SK-N-SH (cell line): ENCODE data around the gene NR6A1. TPM values are rescaled to one million over a fixed set of nuclear protein-coding genes. Genes with fewer than 3 reads are reported as not detected.

Experiments
- CTCF ChIA-PET: fragments of 300-600, 350-600 bp; formaldehyde crosslinking; extraction: SDS; loops from one replicate; lab custom pipeline; 2021; lab: Yijun Ruan, JAX
- POLR2A ChIA-PET: fragments of 350-600 bp; sonication (Branson Sonifier 250); formaldehyde crosslinking; extraction: SDS; loops from one replicate; lab custom pipeline; 2020; ENCODE audit warnings: antibody characterized with exemption, inconsistent platforms; lab: Yijun Ruan, JAX
- DNase-seq: peaks from one replicate; pipeline ENCODE4 v3.0.0; 2012
- H2AFZ ChIP-seq: fragments of 200-600 bp; sonication (generic); 2 replicates; pipeline ENCODE4 v1.8.1; 2016; ENCODE audit warnings: antibody characterized with exemption, mild to moderate bottlenecking, low read depth
- H3F3A ChIP-seq: fragments of 200-600 bp; sonication (generic); replicated peaks from 2 replicates; pipeline ENCODE3; 2016; ENCODE audit warnings: antibody characterized with exemption, mild to moderate bottlenecking; ENCODE audit not compliant: insufficient read depth
- H3K27ac ChIP-seq, 2 experiments: fragments of 200-500 bp in 1 of 2; fragments of 200-600 bp in 1 of 2; sonication (Bioruptor generic) in 1 of 2; sonication (generic), shearing (Covaris generic) in 1 of 2; 2 replicates each; pipeline versions ENCODE4 v1.5.1 to v1.6.1; 2014 to 2016; ENCODE audit warnings: low read depth in 2 of 2, inconsistent platforms in 1 of 2, low read length in 1 of 2, mild to moderate bottlenecking in 1 of 2, mixed read lengths in 1 of 2
- H3K27me3 ChIP-seq: fragments of 200-600 bp; sonication (generic), shearing (Covaris generic); 2 replicates; pipeline ENCODE4 v1.6.1; 2016; ENCODE audit warnings: mixed run types; ENCODE audit not compliant: insufficient read depth
- H3K36me3 ChIP-seq, 2 experiments: fragments of 200-500 bp in 1 of 2; fragments of 200-600 bp in 1 of 2; sonication (Bioruptor generic) in 1 of 2; sonication (generic) in 1 of 2; replicated peaks in 1 of 2; 2 replicates each; pipeline versions ENCODE3 to v1.5.1; 2014 to 2016; ENCODE audit warnings: low read length in 1 of 2, mild to moderate bottlenecking in 1 of 2; ENCODE audit not compliant: insufficient read depth in 2 of 2, control insufficient read depth in 1 of 2
- H3K4me1 ChIP-seq, 2 experiments: fragments of 200-500 bp in 1 of 2; fragments of 200-600 bp in 1 of 2; sonication (Bioruptor generic) in 1 of 2; sonication (generic), shearing (Covaris generic) in 1 of 2; 2 replicates each; pipeline versions ENCODE4 v1.5.1 to v1.6.1; 2014 to 2016; ENCODE audit warnings: low read depth in 1 of 2, low read length in 1 of 2, mixed run types in 1 of 2; ENCODE audit not compliant: insufficient read depth in 2 of 2, control insufficient read depth in 1 of 2
- H3K4me2 ChIP-seq: fragments of 200-600 bp; sonication (generic), shearing (Covaris generic); 2 replicates; pipeline ENCODE4 v1.6.1; 2017; ENCODE audit warnings: mixed run types
- H3K4me3 ChIP-seq, 2 experiments: fragments of 200-500 bp in 1 of 2; fragments of 200-600 bp in 1 of 2; sonication (Bioruptor generic) in 1 of 2; sonication (generic), shearing (Covaris generic) in 1 of 2; 2 replicates each; pipeline versions ENCODE4 v1.5.1 to v1.8.1; 2014 to 2016; ENCODE audit warnings: low read depth in 2 of 2, inconsistent platforms in 1 of 2, low read length in 1 of 2, mild to moderate bottlenecking in 1 of 2, mixed read lengths in 1 of 2, moderate library complexity in 1 of 2
- H3K79me2 ChIP-seq: fragments of 200-600 bp; sonication (generic); 2 replicates; pipeline ENCODE4 v1.8.1; 2017; ENCODE audit warnings: mild to moderate bottlenecking; ENCODE audit not compliant: insufficient read depth
- H3K9ac ChIP-seq: fragments of 200-600 bp; sonication (generic); 2 replicates; pipeline ENCODE4 v1.6.1; 2017; ENCODE audit warnings: mixed run types
- H3K9me2 ChIP-seq: fragments of 200-600 bp; sonication (generic); 2 replicates; pipeline ENCODE4 v1.6.1; 2017; ENCODE audit warnings: mixed run types
- H3K9me3 ChIP-seq: fragments of 200-600 bp; sonication (generic); 2 replicates; pipeline ENCODE4 v1.6.1; 2017; ENCODE audit warnings: mixed run types, mild to moderate bottlenecking, moderate library complexity
- H4K20me1 ChIP-seq: fragments of 200-600 bp; sonication (generic); 2 replicates; pipeline ENCODE4 v1.6.1; 2017; ENCODE audit warnings: mild to moderate bottlenecking, mixed run types; ENCODE audit not compliant: insufficient read depth
- CTCF ChIP-seq: fragments of 200-600 bp; sonication (generic); IDR thresholded peaks from 2 replicates; pipeline ENCODE4 v1.6.1; 2017; ENCODE audit warnings: antibody characterized with exemption, mild to moderate bottlenecking, moderate library complexity
- EP300 ChIP-seq, 2 experiments: IDR thresholded peaks; 2 replicates each; pipeline versions ENCODE4 v1.4.0 to v1.6.1; 2012; ENCODE audit warnings: borderline replicate concordance in 1 of 2, low read depth in 1 of 2, low read length in 1 of 2
- EZH2phosphoT487 ChIP-seq: fragments of 200-600 bp; sonication (generic); IDR thresholded peaks from 2 replicates; pipeline ENCODE4 v1.6.1; 2017; ENCODE audit warnings: low read depth, mixed run types, mild to moderate bottlenecking, antibody characterized with exemption, moderate library complexity, borderline replicate concordance
- FOXJ3 ChIP-seq: sonication (generic); formaldehyde crosslinking; IDR thresholded peaks from 2 replicates; pipeline ENCODE4 v1.5.1; 2020; ENCODE audit warnings: mild to moderate bottlenecking, missing genetic modification reagents
- FOXM1 ChIP-seq: IDR thresholded peaks from 2 replicates; pipeline ENCODE4 v1.4.0; 2012; ENCODE audit warnings: low read depth, mild to moderate bottlenecking
- GABPA ChIP-seq: IDR thresholded peaks from 2 replicates; pipeline ENCODE4 v1.4.0; 2012; ENCODE audit warnings: low read depth, mild to moderate bottlenecking
- MEF2A ChIP-seq: IDR thresholded peaks from 2 replicates; pipeline ENCODE4 v1.4.0; 2012; ENCODE audit warnings: low read depth, borderline replicate concordance
- NRF1 ChIP-seq: IDR thresholded peaks from 2 replicates; pipeline ENCODE4 v1.6.1; 2012; ENCODE audit warnings: low read depth, mild to moderate bottlenecking, low read length
- PBX3 ChIP-seq: IDR thresholded peaks from 2 replicates; pipeline ENCODE4; 2012
- POLR2AphosphoS5 ChIP-seq: IDR thresholded peaks from 2 replicates; pipeline ENCODE4 v1.6.1; 2012; ENCODE audit warnings: low read depth, low read length
- RAD21 ChIP-seq: IDR thresholded peaks from 2 replicates; pipeline ENCODE4 v1.6.1; 2012; ENCODE audit warnings: mild to moderate bottlenecking, low read length
- RCOR1 ChIP-seq: fragments of 150-350 bp; IDR thresholded peaks from 2 replicates; pipeline ENCODE4 v1.6.1; 2017; ENCODE audit warnings: antibody characterized with exemption, low read length
- REST ChIP-seq: IDR thresholded peaks from 2 replicates; pipeline ENCODE4 v1.6.1; 2012; ENCODE audit warnings: mild to moderate bottlenecking, low read depth, low read length, moderate library complexity
- RXRA ChIP-seq: IDR thresholded peaks from 2 replicates; pipeline ENCODE4 v1.4.0; 2012; ENCODE audit warnings: low read depth, mild to moderate bottlenecking, borderline replicate concordance
- SMC3 ChIP-seq: IDR thresholded peaks from 2 replicates; pipeline ENCODE4 v1.6.1; 2012; ENCODE audit warnings: low read depth, low read length, improper control_type of control experiment
- TEAD4 ChIP-seq: IDR thresholded peaks from 2 replicates; pipeline ENCODE4 v1.4.0; 2012; ENCODE audit warnings: mild to moderate bottlenecking, borderline replicate concordance; ENCODE audit not compliant: insufficient read depth
- USF1 ChIP-seq: IDR thresholded peaks from 2 replicates; pipeline ENCODE4 v1.4.0; 2012; ENCODE audit warnings: low read depth, borderline replicate concordance
- USF2 ChIP-seq: fragments of 150-350 bp; IDR thresholded peaks from 2 replicates; pipeline ENCODE4 v1.6.1; 2017; ENCODE audit warnings: antibody characterized with exemption, low read length, low read depth, borderline replicate concordance
- YY1 ChIP-seq: IDR thresholded peaks from 2 replicates; pipeline ENCODE4 v1.4.0; 2012; ENCODE audit warnings: low read depth, mild to moderate bottlenecking
- polyA plus RNA-seq, 3 experiments: library from polyadenylated mRNA; depleted of rRNA; stranded (reverse); fragments of >200 nt; gene quantifications; 2 replicates each; pipeline ENCODE4 v1.2.3, GENCODE V29; 2012

The NR6A1 gene
- polyA plus RNA-seq, 1 of the 3 experiments (the other 2 are of a cell fraction) = 1.2 TPM

GRCh38 chr9:124639637-124640036 is 131.5 kb downstream of the NR6A1 start:
- H3K9me3 ChIP-seq = no peaks in the 10 kb centered on the region
- TF ChIP-seq YY1 = no peak
- TF ChIP-seq NRF1 = no peak
- no peak for TF ChIP-seq USF2
- no peak for TF ChIP-seq POLR2AphosphoS5
- no peak for TF ChIP-seq CTCF
- no peak for TF ChIP-seq PBX3
- TF ChIP-seq RAD21 = no peak
- no peak for TF ChIP-seq GABPA
- TF ChIP-seq EP300 (IDR thresholded peaks at IDR 0.05; ENCODE audit: borderline replicate concordance in 1 of 2, low read depth in 1 of 2, low read length in 1 of 2) = no peak
- TF ChIP-seq FOXJ3 (CRISPR knock-in tag) = no peak
- no peak for TF ChIP-seq REST
- TF ChIP-seq TEAD4 = no peak
- no peak for TF ChIP-seq RCOR1
- no peak for TF ChIP-seq FOXM1
- TF ChIP-seq EZH2phosphoT487 = no peak
- no peak for TF ChIP-seq RXRA
- TF ChIP-seq USF1 = no peak
- TF ChIP-seq SMC3 = no peak
- no peak for TF ChIP-seq MEF2A
- no peak overlapping the region for H3K4me3 ChIP-seq
- ChIA-PET CTCF (interaction anchor here (1.8 kb wide), 1 partner anchor 72 kb away, joined by 9 read pairs; no protein-coding TSS in a partner anchor), POLR2A (no interaction called here)
- H3K79me2 ChIP-seq = no peaks in the 10 kb centered on the region
- no peak overlapping the region for H3K27ac ChIP-seq
- no peaks in the 10 kb centered on the region for H4K20me1 ChIP-seq
- no peaks in the 10 kb centered on the region for H3K4me1 ChIP-seq
- DNase-seq = no peak
- H3K9ac ChIP-seq = no peak overlapping the region
- no peak overlapping the region for H2AFZ ChIP-seq
- no peak overlapping the region for H3K4me2 ChIP-seq
- H3F3A ChIP-seq = no peaks in the 10 kb centered on the region
- no peaks in the 10 kb centered on the region for H3K9me2 ChIP-seq
- no peaks in the 10 kb centered on the region for H3K27me3 ChIP-seq
- no peaks in the 10 kb centered on the region for H3K36me3 ChIP-seq
